Activated CD4-positive, alpha-beta memory T cell treated with anti-CD3 and anti-CD28 coated beads for 36 hours (primary cell): ENCODE results near the gene SLC35A2. TPM values are rescaled to one million over a fixed set of nuclear protein-coding genes. Genes with fewer than 3 reads are reported as not detected.

Source experiments
- CTCF ChIA-PET: fragments of 350-600 bp; sonication (Branson Sonifier 250); formaldehyde crosslinking; loops from one replicate; lab custom pipeline; 2021; ENCODE audit warnings: antibody characterized with exemption, inconsistent platforms; lab: Charles Lee
- POLR2A ChIA-PET: fragments of 350-600 bp; sonication (Branson Sonifier 250); formaldehyde crosslinking; loops from one replicate; lab custom pipeline; 2021; ENCODE audit warnings: antibody characterized with exemption; lab: Charles Lee
- DNase-seq: peaks from one replicate; pipeline ENCODE4 v3.0.0-alpha.2; 2020
- H3K27ac Mint-ChIP-seq: one replicate; pipeline ENCODE4 v1.8.0; 2021; ENCODE audit warnings: mixed read lengths
- H3K27me3 Mint-ChIP-seq: one replicate; pipeline ENCODE4 v1.8.0; 2021; ENCODE audit warnings: mixed read lengths
- H3K36me3 Mint-ChIP-seq: one replicate; pipeline ENCODE4 v1.8.0; 2021; ENCODE audit warnings: mixed read lengths
- H3K4me1 Mint-ChIP-seq: one replicate; pipeline ENCODE4 v1.8.0; 2021; ENCODE audit warnings: low read depth, mixed read lengths
- H3K4me3 Mint-ChIP-seq: one replicate; pipeline ENCODE4 v1.8.0; 2021; ENCODE audit warnings: mild to moderate bottlenecking, mixed read lengths
- H3K9me3 Mint-ChIP-seq: one replicate; pipeline ENCODE4 v1.8.0; 2021; ENCODE audit warnings: mixed read lengths
- intact Hi-C: fragments of 100-400 bp; cut with micrococcal nuclease; formaldehyde crosslinking; loops from one replicate; pipeline ENCODE4 v1.15.1; 2023
- total RNA-seq, 2 experiments: library from RNA; stranded (reverse); gene quantifications; one replicate each; pipeline ENCODE4 v1.2.3, GENCODE V29; 2021

The SLC35A2 gene
- total RNA-seq, 2 experiments from 2014 or later = 16.9 to 19.2 TPM

GRCh38 chrX:48914593-48915493 lies 3.4 kb upstream of the SLC35A2 start:
- DNase-seq = no peak
- Mint-ChIP-seq H3K4me3 (peak overlapping the region; percentile 98), H3K4me1 (peaks cover 33% of the 10 kb centered on the region), H3K27ac (peak overlapping the region; percentile 99), H3K36me3 (peaks cover 87% of the 10 kb centered on the region), H3K9me3 (no peaks in the 10 kb centered on the region), H3K27me3 (peaks cover 4% of the 10 kb centered on the region)
- intact Hi-C loops = loop anchor here (5.0 to 10.0 kb wide), 3 partner anchors 113 to 270 kb away; partner anchors contain the start of gene HDAC6
- ChIA-PET POLR2A (interaction anchor here (1.4 to 8.8 kb wide), 2 partner anchors 24 to 43 kb away, joined by 3 to 286 read pairs; no protein-coding TSS in a partner anchor), CTCF (interaction anchor here (3.1 kb wide), 1 partner anchor 32 kb away, joined by 8 read pairs; no protein-coding TSS in a partner anchor)

GRCh38 chrX:48913605-48914366 lies 2.3 kb upstream of the SLC35A2 start:
- H3K4me3 Mint-ChIP-seq = peak overlapping the region; percentile 98
- peak overlapping the region; percentile 99 for H3K27ac Mint-ChIP-seq
- no peaks in the 10 kb centered on the region for H3K9me3 Mint-ChIP-seq
- H3K36me3 Mint-ChIP-seq = peaks cover 80% of the 10 kb centered on the region
- peaks cover 4% of the 10 kb centered on the region for H3K27me3 Mint-ChIP-seq
- H3K4me1 Mint-ChIP-seq = peaks cover 30% of the 10 kb centered on the region
- POLR2A ChIA-PET = interaction anchor here (0.8 to 8.8 kb wide), 3 partner anchors 25 to 88 kb away, joined by 3 to 286 read pairs (median 122); partner anchors contain the start of gene GRIPAP1
- no peak for DNase-seq
- CTCF ChIA-PET = interaction anchor here (3.1 to 3.3 kb wide), 2 partner anchors 32 to 33 kb away, joined by 8 to 17 read pairs; no protein-coding TSS in a partner anchor
- intact Hi-C loops = loop anchor here (10.0 kb wide), 2 partner anchors 199 to 269 kb away; no protein-coding TSS in a partner anchor

- CTCF ChIA-PET = interaction anchor here (1.2 to 3.3 kb wide), 3 partner anchors 20 to 263 kb away, joined by 3 to 17 read pairs (median 8); no protein-coding TSS in a partner anchor
- Mint-ChIP-seq H3K27me3 (no peaks in the 10 kb centered on the region), H3K27ac (peak overlapping the region; percentile 96), H3K36me3 (peaks cover 52% of the 10 kb centered on the region), H3K9me3 (no peaks in the 10 kb centered on the region), H3K4me3 (peak overlapping the region; percentile 98), H3K4me1 (peaks cover 30% of the 10 kb centered on the region)
- POLR2A ChIA-PET = interaction anchor here (1.0 to 5.6 kb wide), 8 partner anchors 9 to 227 kb away, joined by 3 to 122 read pairs (median 8); partner anchors contain the start of genes OTUD5, PQBP1, TIMM17B and WAS
- intact Hi-C loops = loop anchor here (1.0 to 10.0 kb wide), 3 partner anchors 14 to 266 kb away; partner anchors contain the start of genes PQBP1 and TIMM17B
- DNase-seq = no peak
Measured at GRCh38 chrX:48910926-48911411, 477 bp downstream of the SLC35A2 start.

- H3K27ac Mint-ChIP-seq = peak overlapping the region; percentile 96
- no peak overlapping the region for H3K4me3 Mint-ChIP-seq
- no peak for DNase-seq
- intact Hi-C loops = loop anchor here (10.0 kb wide), 2 partner anchors 195 to 265 kb away; no protein-coding TSS in a partner anchor
- H3K9me3 Mint-ChIP-seq = no peaks in the 10 kb centered on the region
- no peaks in the 10 kb centered on the region for H3K27me3 Mint-ChIP-seq
- POLR2A ChIA-PET = interaction anchor here (0.9 to 5.6 kb wide), 4 partner anchors 12 to 43 kb away, joined by 3 to 122 read pairs (median 18); partner anchors contain the start of genes PQBP1 and TIMM17B
- peaks cover 40% of the 10 kb centered on the region for H3K36me3 Mint-ChIP-seq
- CTCF ChIA-PET = interaction anchor here (1.6 kb wide), 1 partner anchor 36 kb away, joined by 5 read pairs; no protein-coding TSS in a partner anchor
- peaks cover 27% of the 10 kb centered on the region for H3K4me1 Mint-ChIP-seq
Measured at GRCh38 chrX:48909703-48910294, 1.6 kb downstream of the SLC35A2 start.

- CTCF ChIA-PET = interaction anchor here (1.6 kb wide), 1 partner anchor 37 kb away, joined by 5 read pairs; no protein-coding TSS in a partner anchor
- POLR2A ChIA-PET = interaction anchor here (5.6 kb wide), 1 partner anchor 31 kb away, joined by 122 read pairs; no protein-coding TSS in a partner anchor
- peaks cover 17% of the 10 kb centered on the region for H3K4me1 Mint-ChIP-seq
- peaks cover 28% of the 10 kb centered on the region for H3K36me3 Mint-ChIP-seq
- DNase-seq = no peak
- H3K4me3 Mint-ChIP-seq = no peak overlapping the region
- no peaks in the 10 kb centered on the region for H3K9me3 Mint-ChIP-seq
- intact Hi-C loops = no loop called here
- no peaks in the 10 kb centered on the region for H3K27me3 Mint-ChIP-seq
- H3K27ac Mint-ChIP-seq = peak overlapping the region; percentile 38
Measured at GRCh38 chrX:48908600-48908999, 2.8 kb downstream of the SLC35A2 start.

GRCh38 chrX:48905090-48905790 lies 6.2 kb downstream of the SLC35A2 start:
- Mint-ChIP-seq H3K27ac (no peak overlapping the region), H3K9me3 (no peaks in the 10 kb centered on the region), H3K4me1 (no peaks in the 10 kb centered on the region), H3K27me3 (no peaks in the 10 kb centered on the region), H3K4me3 (no peak overlapping the region), H3K36me3 (peaks cover 10% of the 10 kb centered on the region)
- no peak for DNase-seq
- CTCF ChIA-PET = no interaction called here
- intact Hi-C loops = no loop called here
- POLR2A ChIA-PET = interaction anchor here (1.3 to 2.0 kb wide), 2 partner anchors 35 to 38 kb away, joined by 3 to 4 read pairs; no protein-coding TSS in a partner anchor

- intact Hi-C loops = no loop called here
- POLR2A ChIA-PET = interaction anchor here (1.7 to 2.0 kb wide), 2 partner anchors 33 to 36 kb away, joined by 4 to 8 read pairs; no protein-coding TSS in a partner anchor
- Mint-ChIP-seq H3K27me3 (no peaks in the 10 kb centered on the region), H3K27ac (no peak overlapping the region), H3K9me3 (no peaks in the 10 kb centered on the region), H3K36me3 (peaks cover 10% of the 10 kb centered on the region), H3K4me1 (no peaks in the 10 kb centered on the region), H3K4me3 (no peak overlapping the region)
- DNase-seq = no peak
- CTCF ChIA-PET = interaction anchor here (0.6 kb wide), 1 partner anchor 71 kb away, joined by 3 read pairs; no protein-coding TSS in a partner anchor
Measured at GRCh38 chrX:48904626-48905025, 6.8 kb downstream of the SLC35A2 start.

GRCh38 chrX:48904180-48904579 lies 7.3 kb downstream of the SLC35A2 start:
- H3K4me3 Mint-ChIP-seq = no peak overlapping the region
- ChIA-PET POLR2A (interaction anchor here (1.7 kb wide), 1 partner anchor 34 kb away, joined by 8 read pairs; no protein-coding TSS in a partner anchor), CTCF (interaction anchor here (0.6 to 1.2 kb wide), 2 partner anchors 12 to 70 kb away, joined by 3 read pairs; no protein-coding TSS in a partner anchor)
- no peak overlapping the region for H3K27ac Mint-ChIP-seq
- H3K4me1 Mint-ChIP-seq = no peaks in the 10 kb centered on the region
- H3K27me3 Mint-ChIP-seq = no peaks in the 10 kb centered on the region
- H3K36me3 Mint-ChIP-seq = peaks cover 10% of the 10 kb centered on the region
- intact Hi-C loops = no loop called here
- DNase-seq = no peak
- no peaks in the 10 kb centered on the region for H3K9me3 Mint-ChIP-seq

- peaks cover 13% of the 10 kb centered on the region for H3K36me3 Mint-ChIP-seq
- peaks cover 1% of the 10 kb centered on the region for H3K4me1 Mint-ChIP-seq
- H3K27ac Mint-ChIP-seq = no peak overlapping the region
- intact Hi-C loops = no loop called here
- POLR2A ChIA-PET = interaction anchor here (0.9 to 1.7 kb wide), 2 partner anchors 34 to 166 kb away, joined by 3 to 8 read pairs; no protein-coding TSS in a partner anchor
- no peaks in the 10 kb centered on the region for H3K9me3 Mint-ChIP-seq
- no peaks in the 10 kb centered on the region for H3K27me3 Mint-ChIP-seq
- no peak overlapping the region for H3K4me3 Mint-ChIP-seq
- CTCF ChIA-PET = interaction anchor here (1.0 to 1.2 kb wide), 2 partner anchors 11 to 43 kb away, joined by 3 read pairs; no protein-coding TSS in a partner anchor
- DNase-seq = no peak
Measured at GRCh38 chrX:48903290-48903689, 8.2 kb downstream of the SLC35A2 start.

GRCh38 chrX:48902776-48903175 lies 8.7 kb downstream of the SLC35A2 start:
- Mint-ChIP-seq H3K36me3 (peaks cover 13% of the 10 kb centered on the region), H3K27me3 (no peaks in the 10 kb centered on the region), H3K4me3 (no peak overlapping the region), H3K9me3 (no peaks in the 10 kb centered on the region), H3K4me1 (peaks cover 1% of the 10 kb centered on the region), H3K27ac (no peak overlapping the region)
- DNase-seq = no peak
- ChIA-PET CTCF (interaction anchor here (1.0 to 1.2 kb wide), 2 partner anchors 11 to 43 kb away, joined by 3 read pairs; no protein-coding TSS in a partner anchor), POLR2A (interaction anchor here (0.9 to 1.7 kb wide), 2 partner anchors 35 to 166 kb away, joined by 3 to 8 read pairs; no protein-coding TSS in a partner anchor)
- intact Hi-C loops = no loop called here
